Thyroid gland (tissue), 4 donors: ENCODE results near the gene TCP10L.

ENCODE experiments used
- POLR2A ChIP-seq, 2 donors: fragments of 450-650 bp; IDR thresholded peaks; one replicate each; pipeline ENCODE4 v1.6.1; 2017; ENCODE audit warnings: antibody characterized with exemption in 2 of 2, mild to moderate bottlenecking in 2 of 2, moderate library complexity in 1 of 2
- TF ChIP-seq, protein P1 (sequence below), 6 experiments: fragments of 200-600 bp in 3 of 6; fragments of 450-650 bp in 3 of 6; sonication (generic) in 3 of 6; IDR thresholded peaks; one replicate each; pipeline ENCODE4 v1.5.1; 2016 to 2019; ENCODE audit warnings: antibody characterized with exemption in 6 of 6, mild to moderate bottlenecking in 2 of 6, inconsistent platforms in 1 of 6, moderate library complexity in 1 of 6

GRCh38 chr21:32544697-32545096 lies 40.6 kb downstream of the TCP10L start:
- no peak for TF ChIP-seq POLR2A (IDR thresholded peaks at IDR 0.05)
- TF ChIP-seq, protein P1, sequence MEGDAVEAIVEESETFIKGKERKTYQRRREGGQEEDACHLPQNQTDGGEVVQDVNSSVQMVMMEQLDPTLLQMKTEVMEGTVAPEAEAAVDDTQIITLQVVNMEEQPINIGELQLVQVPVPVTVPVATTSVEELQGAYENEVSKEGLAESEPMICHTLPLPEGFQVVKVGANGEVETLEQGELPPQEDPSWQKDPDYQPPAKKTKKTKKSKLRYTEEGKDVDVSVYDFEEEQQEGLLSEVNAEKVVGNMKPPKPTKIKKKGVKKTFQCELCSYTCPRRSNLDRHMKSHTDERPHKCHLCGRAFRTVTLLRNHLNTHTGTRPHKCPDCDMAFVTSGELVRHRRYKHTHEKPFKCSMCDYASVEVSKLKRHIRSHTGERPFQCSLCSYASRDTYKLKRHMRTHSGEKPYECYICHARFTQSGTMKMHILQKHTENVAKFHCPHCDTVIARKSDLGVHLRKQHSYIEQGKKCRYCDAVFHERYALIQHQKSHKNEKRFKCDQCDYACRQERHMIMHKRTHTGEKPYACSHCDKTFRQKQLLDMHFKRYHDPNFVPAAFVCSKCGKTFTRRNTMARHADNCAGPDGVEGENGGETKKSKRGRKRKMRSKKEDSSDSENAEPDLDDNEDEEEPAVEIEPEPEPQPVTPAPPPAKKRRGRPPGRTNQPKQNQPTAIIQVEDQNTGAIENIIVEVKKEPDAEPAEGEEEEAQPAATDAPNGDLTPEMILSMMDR (IDR thresholded peaks at IDR 0.05), result no peak
